HG02759 (cell line): Measurements from ENCODE around the gene SORT1.
"Not testable (repeated sequence)": the region's sequence is repeated elsewhere in the genome, so short reads cannot be mapped to it uniquely, and the experiment has no call there.

Experiments used
- ATAC-seq: cut with Tn5 transposase; IDR thresholded peaks from one replicate; pipeline ENCODE4 v1.9.1; 2021; ENCODE audit warnings: mild to moderate bottlenecking, moderate library complexity; ENCODE audit not compliant: unreplicated experiment

Gene SORT1

GRCh38 chr1:109301874-109302273, 95.8 kb downstream of the SORT1 start:
- ATAC-seq, result no peak

- no peak for ATAC-seq
These were observed 97.0 kb downstream of the SORT1 start for GRCh38 chr1:109300650-109301151.

GRCh38 chr1:109299558-109300343, 98.0 kb downstream of the SORT1 start:
- ATAC-seq, result no peak

- no peak for ATAC-seq
These were observed 98.8 kb downstream of the SORT1 start for GRCh38 chr1:109298666-109299557.

- no peak for ATAC-seq
These were observed 100.9 kb downstream of the SORT1 start for GRCh38 chr1:109296782-109297181.

- ATAC-seq, result no peak
These were observed 101.9 kb downstream of the SORT1 start for GRCh38 chr1:109295712-109296415.

GRCh38 chr1:109294481-109294880, 103.2 kb downstream of the SORT1 start:
- ATAC-seq, result no peak

- ATAC-seq, result no peak
These were observed 104.7 kb downstream of the SORT1 start for GRCh38 chr1:109293026-109293425.

- ATAC-seq, result no peak
These were observed 105.4 kb downstream of the SORT1 start for GRCh38 chr1:109292364-109292763.

- ATAC-seq, result no peak
These were observed 106.7 kb downstream of the SORT1 start for GRCh38 chr1:109290998-109291397.

GRCh38 chr1:109290137-109290536, 107.6 kb downstream of the SORT1 start:
- ATAC-seq, result no peak

- ATAC-seq, result not testable (repeated sequence)
These were observed 111.0 kb downstream of the SORT1 start for GRCh38 chr1:109286762-109287161.

GRCh38 chr1:109283748-109284600, 113.7 kb downstream of the SORT1 start:
- peak; percentile 31 for ATAC-seq

- ATAC-seq, result peak; percentile 97
These were observed 114.6 kb downstream of the SORT1 start, which contains the start of gene PSRC1 for GRCh38 chr1:109282952-109283747. Gene PSRC1, minus strand, starts transcription at chr1:109283145.

GRCh38 chr1:109282497-109282951, 115.2 kb downstream of the SORT1 start:
- peak; percentile 2 for ATAC-seq

GRCh38 chr1:109281680-109282496, 115.8 kb downstream of the SORT1 start:
- ATAC-seq, result no peak

GRCh38 chr1:109280862-109281261, 116.9 kb downstream of the SORT1 start:
- ATAC-seq, result no peak

- ATAC-seq, result no peak
These were observed 118.0 kb downstream of the SORT1 start for GRCh38 chr1:109279615-109280278.
